ENCODE measurements around the gene SLC38A3. TPM values are rescaled to one million over a fixed set of nuclear protein-coding genes. Genes with fewer than 3 reads are reported as not detected.

The SLC38A3 gene
- total and polyA plus RNA-seq, 2 donors from 2014 or later = 1.6 to 4.2 TPM

DNA sequence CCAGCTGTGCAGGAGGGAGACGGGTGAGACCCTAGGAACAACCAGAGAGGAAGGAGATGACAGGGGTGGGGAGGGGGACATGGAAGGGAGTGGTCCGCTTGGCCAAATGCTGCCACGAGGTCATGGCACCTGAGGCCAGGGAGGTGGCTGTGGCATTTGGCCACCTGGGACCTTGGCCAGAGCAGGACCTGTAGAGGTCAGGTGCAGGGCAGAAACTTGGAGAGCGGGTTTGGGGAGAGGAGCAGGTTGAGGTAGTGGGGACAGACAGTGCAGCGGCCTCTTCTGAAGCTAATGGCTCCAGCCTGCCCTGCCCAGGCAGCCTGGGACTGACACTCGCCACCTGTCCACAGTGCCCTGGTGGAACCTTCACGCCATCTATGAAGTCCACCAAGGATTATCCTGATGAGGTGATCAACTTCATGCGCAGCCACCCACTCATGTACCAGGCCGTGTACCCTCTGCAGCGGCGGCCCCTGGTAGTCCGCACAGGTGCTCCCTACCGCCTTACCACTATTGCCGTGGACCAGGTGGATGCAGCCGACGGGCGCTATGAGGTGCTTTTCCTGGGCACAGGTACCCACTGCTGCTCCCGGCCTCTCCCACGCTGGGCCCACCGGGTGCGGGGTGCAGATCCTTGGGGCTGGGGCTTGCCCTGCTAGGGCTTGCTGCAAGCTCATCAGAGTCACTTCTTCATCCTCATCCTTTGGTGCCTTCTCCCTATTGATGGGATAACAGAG, 20.7 kb upstream of the SLC38A3 start:
- no peak for FAIRE-seq
- no peak for DNase-seq
- TF ChIP-seq CTCF (IDR thresholded peaks at IDR 0.05; ENCODE audit: borderline replicate concordance, extremely low read depth, insufficient read depth) = no peak

GRCh38 chr3:50185230-50185629, 19.8 kb upstream of the SLC38A3 start:
- H3K27me3 ChIP-seq (ENCODE audit: control insufficient read depth, insufficient read depth, low read length) = no peaks in the 10 kb centered on the region
- intact Hi-C loops (cut with DNase I) = no loop called here
- H3K9ac ChIP-seq (ENCODE audit: low read length in 3 of 3) = no peak overlapping the region
- no peak overlapping the region for H3K27ac ChIP-seq (ENCODE audit: low read depth in 2 of 2, low read length in 2 of 2)
- peaks cover 0 to 10% (median 3%) of the 10 kb centered on the region in 3 donors for H3K36me3 ChIP-seq (ENCODE audit: control insufficient read depth in 2 of 3, insufficient read depth in 3 of 3, low read length in 3 of 3)
- no peak for FAIRE-seq
- TF ChIP-seq CTCF (IDR thresholded peaks at IDR 0.05; ENCODE audit: borderline replicate concordance, extremely low read depth, insufficient read depth) = no peak
- DNase-seq = no peak
- H3K9me3 ChIP-seq (ENCODE audit: control insufficient read depth in 2 of 3, insufficient read depth in 1 of 3, low read length in 3 of 3) = no peaks in the 10 kb centered on the region
- peaks cover 0 to 4% (median 0%) of the 10 kb centered on the region in 3 donors for H3K4me1 ChIP-seq (ENCODE audit: control insufficient read depth in 2 of 3, insufficient read depth in 2 of 3, low read depth in 1 of 3, low read length in 3 of 3)
- H3K4me3 ChIP-seq (ENCODE audit: low read length in 3 of 3) = no peak overlapping the region

More for the DNA sequence above, 20.7 kb upstream of the SLC38A3 start:
- intact Hi-C loops (cut with DNase I) = no loop called here
- H3K4me1 ChIP-seq (ENCODE audit: control insufficient read depth in 2 of 3, insufficient read depth in 2 of 3, low read depth in 1 of 3, low read length in 3 of 3) = peaks cover 0 to 2% (median 0%) of the 10 kb centered on the region in 3 donors
- H3K27me3 ChIP-seq (ENCODE audit: control insufficient read depth, insufficient read depth, low read length) = no peaks in the 10 kb centered on the region
- H3K4me3 ChIP-seq (ENCODE audit: low read length in 3 of 3) = no peak overlapping the region
- no peak overlapping the region for H3K9ac ChIP-seq (ENCODE audit: low read length in 3 of 3)
- no peak overlapping the region for H3K27ac ChIP-seq (ENCODE audit: low read depth in 2 of 2, low read length in 2 of 2)
- peaks cover 0 to 10% (median 3%) of the 10 kb centered on the region in 3 donors for H3K36me3 ChIP-seq (ENCODE audit: control insufficient read depth in 2 of 3, insufficient read depth in 3 of 3, low read length in 3 of 3)
- H3K9me3 ChIP-seq (ENCODE audit: control insufficient read depth in 2 of 3, insufficient read depth in 1 of 3, low read length in 3 of 3) = no peaks in the 10 kb centered on the region

DNA sequence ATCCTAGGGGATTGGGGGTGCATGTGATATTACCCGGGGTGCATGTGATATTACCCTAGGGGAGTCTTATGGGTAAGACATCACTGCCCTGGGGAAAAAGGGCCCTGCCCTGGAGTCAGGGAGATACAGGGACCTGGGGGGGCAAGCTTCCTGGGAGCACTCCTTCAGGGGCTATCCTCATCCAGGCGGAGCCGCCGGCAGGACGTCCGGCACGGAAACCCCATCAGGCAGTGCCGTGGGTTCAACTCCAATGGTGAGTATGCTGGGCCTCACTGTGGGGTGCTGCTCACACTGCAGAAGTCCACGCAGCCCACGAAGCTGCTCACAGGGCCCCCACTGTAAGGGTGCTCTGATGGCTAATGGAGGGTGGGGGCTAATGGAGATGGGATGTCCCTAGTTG, 19.0 kb upstream of the SLC38A3 start:
- intact Hi-C loops (cut with DNase I) = no loop called here
- no peak for FAIRE-seq
- H3K9me3 ChIP-seq (ENCODE audit: control insufficient read depth in 2 of 3, insufficient read depth in 1 of 3, low read length in 3 of 3) = no peaks in the 10 kb centered on the region

More for the DNA sequence above, 19.0 kb upstream of the SLC38A3 start:
- no peaks in the 10 kb centered on the region for H3K27me3 ChIP-seq (ENCODE audit: control insufficient read depth, insufficient read depth, low read length)
- H3K4me1 ChIP-seq (ENCODE audit: control insufficient read depth in 2 of 3, insufficient read depth in 2 of 3, low read depth in 1 of 3, low read length in 3 of 3) = peaks cover 0 to 5% (median 0%) of the 10 kb centered on the region in 3 donors
- peaks cover 0 to 10% (median 3%) of the 10 kb centered on the region in 3 donors for H3K36me3 ChIP-seq (ENCODE audit: control insufficient read depth in 2 of 3, insufficient read depth in 3 of 3, low read length in 3 of 3)
- no peak for TF ChIP-seq CTCF (IDR thresholded peaks at IDR 0.05; ENCODE audit: borderline replicate concordance, extremely low read depth, insufficient read depth)
- no peak for DNase-seq
- no peak overlapping the region for H3K4me3 ChIP-seq (ENCODE audit: low read length in 3 of 3)
- H3K27ac ChIP-seq (ENCODE audit: low read depth in 2 of 2, low read length in 2 of 2) = no peak overlapping the region
- no peak overlapping the region for H3K9ac ChIP-seq (ENCODE audit: low read length in 3 of 3)
